HL-60/S4 (cell line): ENCODE data around the gene EIF1AD.
"Not testable (repeated sequence)": the region's sequence is repeated elsewhere in the genome, so short reads cannot be mapped to it uniquely, and the experiment has no call there.

Experiments
- in situ Hi-C: fragments of 300-500 bp; cut with MboI; formaldehyde crosslinking; loops from 2 replicates; pipeline ENCODE4 v1.14.3; 2022; ENCODE audit warnings: low sequenced_read_pairs

Gene EIF1AD

GRCh38 chr11:65975771-65976170 lies 26.2 kb downstream of the EIF1AD start:
- in situ Hi-C loops: no loop called here

- in situ Hi-C loops: no loop called here
These were observed 28.4 kb downstream of the EIF1AD start for GRCh38 chr11:65973439-65974110.

GRCh38 chr11:65972116-65972515 lies 29.8 kb downstream of the EIF1AD start:
- in situ Hi-C loops: no loop called here

GRCh38 chr11:65968600-65969482 lies 33.1 kb downstream of the EIF1AD start:
- in situ Hi-C loops: no loop called here

- in situ Hi-C loops: no loop called here
These were observed 34.5 kb downstream of the EIF1AD start for GRCh38 chr11:65967329-65967934.

- in situ Hi-C loops: no loop called here
These were observed 35.8 kb downstream of the EIF1AD start for GRCh38 chr11:65965986-65966762.

- in situ Hi-C loops: no loop called here
These were observed 37.1 kb downstream of the EIF1AD start for GRCh38 chr11:65964906-65965305.

- in situ Hi-C loops: no loop called here
These were observed 39.8 kb downstream of the EIF1AD start for GRCh38 chr11:65962141-65962564.

GRCh38 chr11:65961267-65962140 lies 40.5 kb downstream of the EIF1AD start, which contains the start of gene SART1:
TSS of gene SART1 (plus strand) at chr11:65961734. CDS start at chr11:65961781, 47 bp downstream.
- in situ Hi-C loops: no loop called here

- in situ Hi-C loops: no loop called here
These were observed 41.1 kb downstream of the EIF1AD start for GRCh38 chr11:65960824-65961266.

- in situ Hi-C loops: no loop called here
These were observed 43.1 kb downstream of the EIF1AD start for GRCh38 chr11:65958774-65959420.

- in situ Hi-C loops: no loop called here
These were observed 43.7 kb downstream of the EIF1AD start for GRCh38 chr11:65958291-65958690.

- in situ Hi-C loops: no loop called here
These were observed 47.2 kb downstream of the EIF1AD start for GRCh38 chr11:65954771-65955170.

- in situ Hi-C loops: no loop called here
These were observed 48.5 kb downstream of the EIF1AD start for GRCh38 chr11:65953471-65953870.

- in situ Hi-C loops: no loop called here
These were observed 49.9 kb downstream of the EIF1AD start for GRCh38 chr11:65952052-65952521.

- in situ Hi-C loops: not testable (repeated sequence)
These were observed 50.3 kb downstream of the EIF1AD start for GRCh38 chr11:65951641-65952040.

GRCh38 chr11:65950711-65951110 lies 51.2 kb downstream of the EIF1AD start:
- in situ Hi-C loops: not testable (repeated sequence)

- in situ Hi-C loops: no loop called here
These were observed 54.3 kb downstream of the EIF1AD start for GRCh38 chr11:65947603-65948125.

GRCh38 chr11:65947133-65947532 lies 54.8 kb downstream of the EIF1AD start:
- in situ Hi-C loops: no loop called here
